Measurements from ENCODE around the gene MRGPRF.

The MRGPRF gene

DNA sequence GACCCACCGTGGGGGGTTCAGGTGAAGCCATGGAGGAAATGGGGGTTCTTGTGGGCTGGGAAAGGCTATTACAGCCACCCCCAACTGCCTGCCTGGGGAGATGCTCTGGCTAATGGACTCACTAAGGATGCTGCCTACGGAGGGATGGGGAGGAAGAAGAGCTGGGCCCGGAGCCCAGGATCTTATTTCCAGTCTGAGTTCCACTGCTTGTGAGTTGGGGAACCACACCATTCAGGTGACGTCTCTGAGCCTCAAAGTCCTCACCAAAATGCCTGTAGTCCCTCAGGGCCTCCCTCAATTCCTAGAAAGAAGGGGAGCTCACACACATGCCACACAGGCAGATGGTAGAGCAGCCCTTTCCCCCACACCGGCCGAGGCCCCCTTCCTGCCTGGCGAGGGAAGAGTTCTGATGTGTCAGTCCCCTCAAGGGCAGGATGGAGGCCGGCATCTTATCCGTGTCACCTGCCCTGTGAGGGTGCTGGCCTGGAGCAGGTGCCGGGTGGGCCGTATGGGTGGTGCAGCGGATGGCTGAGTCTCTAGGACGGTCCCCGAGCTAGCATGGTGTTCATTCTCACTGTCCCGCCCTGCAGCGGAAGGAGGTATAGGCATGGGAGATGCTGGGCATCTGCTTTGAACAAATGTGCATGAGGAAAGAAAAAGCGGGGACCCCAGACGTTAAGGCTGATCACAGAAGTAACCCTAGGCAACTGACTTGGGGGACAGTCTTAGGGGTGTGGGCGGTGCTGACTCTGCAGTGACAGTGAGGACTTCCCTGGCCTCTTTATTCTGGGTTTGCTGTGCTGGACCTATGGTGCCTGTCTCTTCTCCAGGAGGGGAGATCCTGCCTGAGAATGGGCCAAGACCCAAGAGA lies 15.7 kb downstream of the MRGPRF start:
- H3K4me3 ChIP-seq (ENCODE audit: low read depth, low read length), result no peak overlapping the region
- no peak for DNase-seq (ENCODE audit: low read depth)
- TF ChIP-seq, protein P1, sequence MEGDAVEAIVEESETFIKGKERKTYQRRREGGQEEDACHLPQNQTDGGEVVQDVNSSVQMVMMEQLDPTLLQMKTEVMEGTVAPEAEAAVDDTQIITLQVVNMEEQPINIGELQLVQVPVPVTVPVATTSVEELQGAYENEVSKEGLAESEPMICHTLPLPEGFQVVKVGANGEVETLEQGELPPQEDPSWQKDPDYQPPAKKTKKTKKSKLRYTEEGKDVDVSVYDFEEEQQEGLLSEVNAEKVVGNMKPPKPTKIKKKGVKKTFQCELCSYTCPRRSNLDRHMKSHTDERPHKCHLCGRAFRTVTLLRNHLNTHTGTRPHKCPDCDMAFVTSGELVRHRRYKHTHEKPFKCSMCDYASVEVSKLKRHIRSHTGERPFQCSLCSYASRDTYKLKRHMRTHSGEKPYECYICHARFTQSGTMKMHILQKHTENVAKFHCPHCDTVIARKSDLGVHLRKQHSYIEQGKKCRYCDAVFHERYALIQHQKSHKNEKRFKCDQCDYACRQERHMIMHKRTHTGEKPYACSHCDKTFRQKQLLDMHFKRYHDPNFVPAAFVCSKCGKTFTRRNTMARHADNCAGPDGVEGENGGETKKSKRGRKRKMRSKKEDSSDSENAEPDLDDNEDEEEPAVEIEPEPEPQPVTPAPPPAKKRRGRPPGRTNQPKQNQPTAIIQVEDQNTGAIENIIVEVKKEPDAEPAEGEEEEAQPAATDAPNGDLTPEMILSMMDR (conservative IDR thresholded peaks at IDR 0.05; ENCODE audit: low read depth, low read length), result no peak

DNA sequence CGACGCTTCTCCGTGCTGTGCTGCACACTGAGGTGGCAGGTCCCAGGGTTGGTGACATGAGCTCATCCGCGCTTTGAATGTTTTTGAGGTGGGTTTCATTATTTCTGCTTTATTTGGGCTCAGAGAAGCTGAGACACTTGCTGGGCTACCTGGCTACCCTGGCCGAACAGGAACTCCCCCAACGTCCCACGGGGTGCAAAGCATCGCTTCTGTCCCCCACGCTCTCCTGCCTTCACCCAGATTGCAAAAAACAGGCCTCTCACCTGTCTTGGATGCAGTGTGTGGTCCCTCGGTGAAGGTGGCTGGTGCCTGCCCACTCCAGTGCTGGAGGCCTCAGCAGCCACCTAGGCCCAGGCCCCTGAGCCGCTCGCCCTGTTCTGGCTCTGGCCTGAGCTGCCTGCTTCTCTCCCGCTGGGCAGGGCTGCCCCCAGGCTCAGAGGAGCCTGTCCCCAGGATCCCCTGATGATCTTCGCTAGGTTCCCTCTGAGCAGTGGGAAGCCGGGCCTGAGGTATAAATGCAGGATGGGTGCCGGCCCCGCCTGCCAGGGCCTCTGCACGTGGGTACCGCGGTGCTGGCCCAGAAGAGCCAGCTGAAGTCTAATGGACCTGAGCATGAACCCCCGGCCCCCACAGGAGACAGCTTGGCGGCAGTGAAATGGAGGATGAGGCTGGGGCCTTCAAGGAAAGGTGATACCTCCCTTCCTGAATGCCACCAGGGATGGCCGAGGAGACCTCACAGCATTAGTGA lies 16.5 kb downstream of the MRGPRF start:
- H3K4me3 ChIP-seq (ENCODE audit: low read depth, low read length), result no peak overlapping the region
- TF ChIP-seq, protein P1 (conservative IDR thresholded peaks at IDR 0.05; ENCODE audit: low read depth, low read length), result no peak
- DNase-seq (ENCODE audit: low read depth), result no peak

DNA sequence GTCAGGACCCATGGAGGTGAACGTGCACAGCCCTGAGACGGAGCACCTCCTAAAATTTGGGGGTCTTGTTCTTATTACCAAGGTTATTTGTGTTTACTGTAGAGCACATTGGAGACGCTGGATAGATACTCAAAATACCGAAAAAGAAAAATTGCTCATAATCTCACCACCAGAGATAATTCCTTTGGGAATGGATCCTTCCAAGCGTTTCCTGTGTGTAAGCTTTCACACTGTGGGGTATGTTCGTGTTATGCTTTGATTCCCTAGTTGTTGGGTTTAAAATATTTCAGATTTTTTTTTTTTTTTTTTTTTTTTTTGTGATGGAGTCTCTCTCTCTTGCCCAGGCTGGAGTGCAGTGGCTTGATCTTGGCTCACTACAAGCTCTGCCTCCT lies 18.2 kb downstream of the MRGPRF start:
- no peak for DNase-seq (ENCODE audit: low read depth)
- TF ChIP-seq, protein P1 (conservative IDR thresholded peaks at IDR 0.05; ENCODE audit: low read depth, low read length), result no peak
- no peak overlapping the region for H3K4me3 ChIP-seq (ENCODE audit: low read depth, low read length)

DNA sequence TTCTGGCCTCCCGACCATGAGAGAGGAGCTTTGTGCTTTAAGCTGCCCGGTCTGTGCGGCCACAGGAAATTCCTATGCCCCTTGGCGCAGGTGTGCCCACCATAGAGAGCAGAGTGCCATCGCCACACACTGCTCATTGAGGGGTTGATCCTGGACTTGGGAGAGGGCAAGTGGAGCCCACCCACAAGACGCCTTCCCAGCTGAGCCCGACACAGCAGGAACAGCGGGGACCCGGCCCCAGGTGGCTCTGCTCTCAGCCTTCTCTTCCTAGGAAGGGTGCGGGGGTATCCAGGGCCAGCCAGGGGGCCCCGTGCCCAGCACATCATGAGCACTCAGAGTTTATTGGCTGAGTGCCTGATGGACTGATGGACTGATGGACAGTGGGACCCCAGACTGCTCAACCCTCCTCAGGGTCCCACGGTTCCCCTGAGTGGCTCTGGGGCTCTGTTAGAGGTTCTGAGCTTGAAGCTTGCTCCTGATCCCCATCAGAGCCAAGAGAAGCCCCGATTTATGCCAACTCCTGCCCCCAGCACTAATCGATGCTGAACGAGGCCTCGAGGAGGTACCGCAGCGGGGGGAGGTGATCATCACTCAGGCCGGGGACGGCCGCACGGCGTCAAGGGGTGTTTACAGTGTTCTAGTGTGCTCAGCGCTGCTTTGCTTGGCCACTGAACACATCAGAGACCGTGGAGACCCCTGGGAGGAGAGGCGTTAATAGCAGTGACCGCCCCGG lies 18.7 kb downstream of the MRGPRF start:
- no peak overlapping the region for H3K4me3 ChIP-seq (ENCODE audit: low read depth, low read length)
- no peak for DNase-seq (ENCODE audit: low read depth)
- TF ChIP-seq, protein P1 (conservative IDR thresholded peaks at IDR 0.05; ENCODE audit: low read depth, low read length), result no peak

DNA sequence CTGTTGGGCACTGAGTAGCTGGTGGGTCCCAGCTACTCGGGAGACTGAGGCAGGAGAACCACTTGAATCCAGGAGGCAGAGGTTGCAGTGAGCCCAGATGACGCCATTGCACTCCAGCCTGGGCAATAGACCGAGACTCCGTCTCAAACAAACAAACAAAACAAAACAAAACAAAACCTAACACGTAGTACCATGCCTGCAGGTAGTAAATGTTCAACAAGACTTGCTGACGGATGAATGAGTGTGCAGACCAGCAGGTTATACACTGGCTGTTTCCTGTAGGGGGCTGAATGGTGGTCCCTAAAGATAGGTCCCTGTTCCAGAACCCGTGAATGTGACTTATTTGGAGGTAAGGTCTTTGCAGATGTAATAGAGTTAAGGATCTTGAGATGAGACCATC lies 19.5 kb downstream of the MRGPRF start:
- no peak overlapping the region for H3K4me3 ChIP-seq (ENCODE audit: low read depth, low read length)
- no peak for DNase-seq (ENCODE audit: low read depth)
- TF ChIP-seq, protein P1 (conservative IDR thresholded peaks at IDR 0.05; ENCODE audit: low read depth, low read length), result no peak

DNA sequence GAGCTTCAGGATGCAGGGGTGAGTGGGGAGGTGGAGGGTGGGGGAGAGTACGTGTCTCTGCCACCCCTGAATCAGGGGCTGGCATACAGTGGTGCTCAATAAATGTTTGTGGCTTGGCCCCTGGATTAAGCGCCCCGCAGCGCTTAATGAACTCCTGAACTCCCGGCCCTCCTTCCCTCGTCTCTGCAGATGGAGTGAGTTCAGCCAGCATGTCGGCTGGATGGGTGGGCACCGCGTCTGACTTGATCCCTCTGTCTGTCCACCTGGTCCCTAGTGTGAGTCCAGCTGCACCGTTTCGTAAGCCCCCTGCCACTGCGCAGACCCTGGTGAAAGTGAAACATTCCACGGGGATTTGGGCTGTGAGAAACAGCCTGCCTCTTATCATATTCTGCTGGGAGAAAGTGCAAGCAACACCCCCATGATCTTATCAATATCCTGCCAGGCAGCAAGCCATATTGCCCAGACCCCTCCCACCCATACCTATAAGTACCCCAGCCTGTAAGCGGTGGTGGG lies 20.2 kb downstream of the MRGPRF start:
- TF ChIP-seq, protein P1 (conservative IDR thresholded peaks at IDR 0.05; ENCODE audit: low read depth, low read length), result no peak
- DNase-seq (ENCODE audit: low read depth), result no peak
- no peak overlapping the region for H3K4me3 ChIP-seq (ENCODE audit: low read depth, low read length)

All from choroid plexus epithelial cell (primary cell).